Suprapubic skin (tissue), 3 donors: Measurements from ENCODE around the gene MATCAP1.

Source experiments
- POLR2A ChIP-seq, 2 donors: fragments of 450-650 bp; IDR thresholded peaks; one replicate each; pipeline ENCODE4 v1.6.1; 2017; ENCODE audit warnings: antibody characterized with exemption in 2 of 2, mild to moderate bottlenecking in 2 of 2, moderate library complexity in 2 of 2
- TF ChIP-seq, protein P1 (sequence below), 2 donors: fragments of 200-600 bp in 1 of 2; fragments of 450-650 bp in 1 of 2; sonication (generic) in 1 of 2; IDR thresholded peaks; one replicate each; pipeline ENCODE4 v1.5.1; 2016 to 2019; ENCODE audit warnings: antibody characterized with exemption in 2 of 2, mild to moderate bottlenecking in 1 of 2, moderate library complexity in 1 of 2

DNA sequence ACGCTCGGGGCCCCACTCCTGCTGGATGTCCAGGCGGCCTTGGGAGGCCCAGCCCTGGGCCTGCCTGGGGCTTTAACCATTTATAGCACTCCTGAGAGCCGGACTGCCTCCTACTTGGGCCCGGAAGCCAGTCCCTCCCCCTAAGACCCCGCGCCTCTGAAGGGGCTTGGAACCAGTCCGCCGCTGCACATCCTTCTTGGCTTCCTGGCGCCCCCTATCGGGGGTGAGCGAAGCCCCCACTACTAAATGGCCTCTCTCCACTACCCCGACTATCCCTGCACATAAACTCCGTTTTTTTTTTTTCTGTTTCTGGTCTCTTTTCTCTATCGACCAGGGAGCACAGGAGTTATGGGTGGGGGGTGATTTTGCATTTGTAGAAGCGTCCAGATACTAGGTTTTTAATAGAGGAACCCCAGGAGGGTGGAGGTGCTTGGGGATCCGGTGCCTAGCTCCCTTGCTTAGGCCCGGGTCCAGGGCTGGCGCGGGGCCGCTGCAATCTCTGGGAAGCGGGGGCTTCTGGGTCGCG, 14.1 kb downstream of the MATCAP1 start:
- TF ChIP-seq, protein P1, sequence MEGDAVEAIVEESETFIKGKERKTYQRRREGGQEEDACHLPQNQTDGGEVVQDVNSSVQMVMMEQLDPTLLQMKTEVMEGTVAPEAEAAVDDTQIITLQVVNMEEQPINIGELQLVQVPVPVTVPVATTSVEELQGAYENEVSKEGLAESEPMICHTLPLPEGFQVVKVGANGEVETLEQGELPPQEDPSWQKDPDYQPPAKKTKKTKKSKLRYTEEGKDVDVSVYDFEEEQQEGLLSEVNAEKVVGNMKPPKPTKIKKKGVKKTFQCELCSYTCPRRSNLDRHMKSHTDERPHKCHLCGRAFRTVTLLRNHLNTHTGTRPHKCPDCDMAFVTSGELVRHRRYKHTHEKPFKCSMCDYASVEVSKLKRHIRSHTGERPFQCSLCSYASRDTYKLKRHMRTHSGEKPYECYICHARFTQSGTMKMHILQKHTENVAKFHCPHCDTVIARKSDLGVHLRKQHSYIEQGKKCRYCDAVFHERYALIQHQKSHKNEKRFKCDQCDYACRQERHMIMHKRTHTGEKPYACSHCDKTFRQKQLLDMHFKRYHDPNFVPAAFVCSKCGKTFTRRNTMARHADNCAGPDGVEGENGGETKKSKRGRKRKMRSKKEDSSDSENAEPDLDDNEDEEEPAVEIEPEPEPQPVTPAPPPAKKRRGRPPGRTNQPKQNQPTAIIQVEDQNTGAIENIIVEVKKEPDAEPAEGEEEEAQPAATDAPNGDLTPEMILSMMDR (IDR thresholded peaks at IDR 0.05), result peak; percentile 0 to 43
- no peak for TF ChIP-seq POLR2A (IDR thresholded peaks at IDR 0.05)
